ENCODE results near the gene LYST. TPM values are rescaled to one million over a fixed set of nuclear protein-coding genes. Genes with fewer than 3 reads are reported as not detected.
"Not testable (repeated sequence)": the region's sequence is repeated elsewhere in the genome, so short reads cannot be mapped to it uniquely, and the experiment has no call there.

LYST gene
- polyA plus RNA-seq, 1 donor (not counting 4 experiments of a cell fraction or from before 2014, with no cell fraction given), result 24.7 TPM

DNA sequence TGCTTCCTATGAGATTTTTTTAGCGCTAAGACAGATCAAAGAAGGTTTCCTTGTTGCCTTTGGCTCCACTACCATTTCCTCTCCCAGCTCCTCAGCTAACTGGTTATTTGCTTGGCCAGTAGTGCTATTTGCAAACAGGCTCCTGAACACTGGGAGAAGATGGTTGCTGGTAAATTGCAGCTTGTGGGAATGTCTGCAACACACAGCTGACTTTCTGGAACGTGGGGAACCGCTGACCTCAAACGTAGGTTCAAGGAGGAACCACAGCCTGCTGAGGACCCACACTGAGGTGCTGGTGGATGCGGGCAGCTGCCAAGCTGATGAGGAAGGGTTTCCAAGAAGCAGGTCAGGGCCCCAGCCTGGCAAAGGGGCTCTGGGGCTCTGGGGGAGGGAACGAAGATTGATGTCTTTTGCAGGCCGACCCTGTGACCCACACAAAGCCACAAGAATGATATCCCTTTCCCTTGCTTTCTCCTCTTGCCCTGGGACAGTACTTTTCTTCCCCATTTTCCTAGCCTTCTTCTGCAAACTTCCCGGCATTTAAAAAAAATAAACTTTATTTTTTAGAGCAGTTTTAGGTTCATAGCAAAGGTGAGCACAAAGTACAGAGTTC is 241.9 kb downstream of the LYST start:
- Histone ChIP-seq H3K4me3 (ENCODE audit: control insufficient read depth in 2 of 3, extremely low read depth in 1 of 3, insufficient read depth in 2 of 3, low read depth in 1 of 3, low read length in 3 of 3) (no peak overlapping the region), H2AFZ (ENCODE audit: control insufficient read depth, low read length) (no peak overlapping the region), H3K79me2 (ENCODE audit: control insufficient read depth, insufficient read depth, low read length) (no peaks in the 10 kb centered on the region), H3K27me3 (ENCODE audit: control insufficient read depth, extremely low read depth, insufficient read depth, low read length) (peaks cover 3% of the 10 kb centered on the region), H3K9me3 (ENCODE audit: control insufficient read depth, low read depth, low read length) (no peaks in the 10 kb centered on the region), H3K9ac (ENCODE audit: control insufficient read depth, extremely low read depth, insufficient read depth, low read length) (no peak overlapping the region), H3K36me3 (ENCODE audit: control insufficient read depth in 2 of 2, extremely low read depth in 1 of 2, insufficient read depth in 2 of 2, low read length in 2 of 2) (no peaks in the 10 kb centered on the region), H3K4me2 (ENCODE audit: control insufficient read depth, extremely low read depth, insufficient read depth, low read depth, low read length) (no peak overlapping the region), H4K20me1 (ENCODE audit: control insufficient read depth, extremely low read depth, insufficient read depth, low read length) (no peaks in the 10 kb centered on the region), H3K9me1 (ENCODE audit: control insufficient read depth, extremely low read depth, insufficient read depth, low read length) (no peaks in the 10 kb centered on the region), H3K27ac (ENCODE audit: control insufficient read depth, insufficient read depth, low read length) (no peak overlapping the region), H3K4me1 (ENCODE audit: control insufficient read depth, extremely low read depth, insufficient read depth, low read length) (no peaks in the 10 kb centered on the region)
- no peak for DNase-seq (ENCODE audit: low read depth, low spot score)
- TF ChIP-seq, protein P1, sequence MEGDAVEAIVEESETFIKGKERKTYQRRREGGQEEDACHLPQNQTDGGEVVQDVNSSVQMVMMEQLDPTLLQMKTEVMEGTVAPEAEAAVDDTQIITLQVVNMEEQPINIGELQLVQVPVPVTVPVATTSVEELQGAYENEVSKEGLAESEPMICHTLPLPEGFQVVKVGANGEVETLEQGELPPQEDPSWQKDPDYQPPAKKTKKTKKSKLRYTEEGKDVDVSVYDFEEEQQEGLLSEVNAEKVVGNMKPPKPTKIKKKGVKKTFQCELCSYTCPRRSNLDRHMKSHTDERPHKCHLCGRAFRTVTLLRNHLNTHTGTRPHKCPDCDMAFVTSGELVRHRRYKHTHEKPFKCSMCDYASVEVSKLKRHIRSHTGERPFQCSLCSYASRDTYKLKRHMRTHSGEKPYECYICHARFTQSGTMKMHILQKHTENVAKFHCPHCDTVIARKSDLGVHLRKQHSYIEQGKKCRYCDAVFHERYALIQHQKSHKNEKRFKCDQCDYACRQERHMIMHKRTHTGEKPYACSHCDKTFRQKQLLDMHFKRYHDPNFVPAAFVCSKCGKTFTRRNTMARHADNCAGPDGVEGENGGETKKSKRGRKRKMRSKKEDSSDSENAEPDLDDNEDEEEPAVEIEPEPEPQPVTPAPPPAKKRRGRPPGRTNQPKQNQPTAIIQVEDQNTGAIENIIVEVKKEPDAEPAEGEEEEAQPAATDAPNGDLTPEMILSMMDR (optimal IDR thresholded peaks at IDR 0.05 in 1 of 3, IDR thresholded peaks at IDR 0.05 in 1 of 3, conservative IDR thresholded peaks at IDR 0.05 in 1 of 3; ENCODE audit: extremely low read depth in 1 of 3, insufficient read depth in 2 of 3, low read length in 3 of 3), result no peak
- no peak for TF ChIP-seq EZH2 (IDR thresholded peaks at IDR 0.05; ENCODE audit: low read length)
- no peak for FAIRE-seq
- dilution Hi-C loops (cut with MboI; ENCODE audit: extremely low pct_ligation_motif_present, low sequenced_read_pairs), result no loop called here

- no peak for DNase-seq (ENCODE audit: low read depth, low spot score)
- Histone ChIP-seq H3K4me2 (ENCODE audit: control insufficient read depth, extremely low read depth, insufficient read depth, low read depth, low read length) (no peak overlapping the region), H3K27me3 (ENCODE audit: control insufficient read depth, extremely low read depth, insufficient read depth, low read length) (peaks cover 3% of the 10 kb centered on the region), H3K79me2 (ENCODE audit: control insufficient read depth, insufficient read depth, low read length) (no peaks in the 10 kb centered on the region), H3K4me3 (ENCODE audit: control insufficient read depth in 2 of 3, extremely low read depth in 1 of 3, insufficient read depth in 2 of 3, low read depth in 1 of 3, low read length in 3 of 3) (no peak overlapping the region), H3K36me3 (ENCODE audit: control insufficient read depth in 2 of 2, extremely low read depth in 1 of 2, insufficient read depth in 2 of 2, low read length in 2 of 2) (no peaks in the 10 kb centered on the region), H3K9ac (ENCODE audit: control insufficient read depth, extremely low read depth, insufficient read depth, low read length) (no peak overlapping the region), H3K27ac (ENCODE audit: control insufficient read depth, insufficient read depth, low read length) (no peak overlapping the region), H4K20me1 (ENCODE audit: control insufficient read depth, extremely low read depth, insufficient read depth, low read length) (no peaks in the 10 kb centered on the region), H3K4me1 (ENCODE audit: control insufficient read depth, extremely low read depth, insufficient read depth, low read length) (no peaks in the 10 kb centered on the region), H3K9me1 (ENCODE audit: control insufficient read depth, extremely low read depth, insufficient read depth, low read length) (no peaks in the 10 kb centered on the region), H2AFZ (ENCODE audit: control insufficient read depth, low read length) (no peak overlapping the region), H3K9me3 (ENCODE audit: control insufficient read depth, low read depth, low read length) (no peaks in the 10 kb centered on the region)
- dilution Hi-C loops (cut with MboI; ENCODE audit: extremely low pct_ligation_motif_present, low sequenced_read_pairs), result no loop called here
- no peak for FAIRE-seq
- no peak for TF ChIP-seq EZH2 (IDR thresholded peaks at IDR 0.05; ENCODE audit: low read length)
- TF ChIP-seq, protein P1 (optimal IDR thresholded peaks at IDR 0.05 in 1 of 3, IDR thresholded peaks at IDR 0.05 in 1 of 3, conservative IDR thresholded peaks at IDR 0.05 in 1 of 3; ENCODE audit: extremely low read depth in 1 of 3, insufficient read depth in 2 of 3, low read length in 3 of 3), result no peak
Measured at GRCh38 chr1:235622936-235623779, 243.5 kb downstream of the LYST start.

DNA sequence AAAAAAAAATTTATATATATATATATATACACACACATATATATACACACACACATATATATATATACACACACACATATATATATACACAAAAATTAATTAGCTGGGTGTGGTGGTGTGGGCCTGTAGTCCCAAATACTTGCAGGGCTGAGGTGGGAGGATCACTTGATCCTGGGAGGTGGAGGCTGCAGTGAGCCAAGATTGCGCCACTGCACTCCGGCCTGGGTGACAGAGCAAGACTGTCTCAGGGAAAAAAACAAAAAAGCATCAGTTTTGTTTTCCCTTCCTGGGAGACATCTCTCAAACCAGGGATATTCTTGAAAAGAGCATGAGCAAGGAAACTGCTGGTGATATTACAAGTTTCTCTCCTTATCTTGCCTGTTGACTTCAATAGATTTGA is 247.6 kb downstream of the LYST start:
- H4K20me1 ChIP-seq (ENCODE audit: control insufficient read depth, extremely low read depth, insufficient read depth, low read length); H3K27ac ChIP-seq (ENCODE audit: control insufficient read depth, insufficient read depth, low read length); H3K36me3 ChIP-seq (ENCODE audit: control insufficient read depth in 2 of 2, extremely low read depth in 1 of 2, insufficient read depth in 2 of 2, low read length in 2 of 2); FAIRE-seq; DNase-seq (ENCODE audit: low read depth, low spot score); H3K4me1 ChIP-seq (ENCODE audit: control insufficient read depth, extremely low read depth, insufficient read depth, low read length); H3K27me3 ChIP-seq (ENCODE audit: control insufficient read depth, extremely low read depth, insufficient read depth, low read length); H2AFZ ChIP-seq (ENCODE audit: control insufficient read depth, low read length); H3K9me1 ChIP-seq (ENCODE audit: control insufficient read depth, extremely low read depth, insufficient read depth, low read length); H3K79me2 ChIP-seq (ENCODE audit: control insufficient read depth, insufficient read depth, low read length); H3K9me3 ChIP-seq (ENCODE audit: control insufficient read depth, low read depth, low read length); H3K9ac ChIP-seq (ENCODE audit: control insufficient read depth, extremely low read depth, insufficient read depth, low read length); H3K4me2 ChIP-seq (ENCODE audit: control insufficient read depth, extremely low read depth, insufficient read depth, low read depth, low read length); dilution Hi-C loops (cut with MboI; ENCODE audit: extremely low pct_ligation_motif_present, low sequenced_read_pairs); H3K4me3 ChIP-seq (ENCODE audit: control insufficient read depth in 2 of 3, extremely low read depth in 1 of 3, insufficient read depth in 2 of 3, low read depth in 1 of 3, low read length in 3 of 3): not testable (repeated sequence)
